GM12873 (cell line): ENCODE results near the gene GRIP1.

Experiments
- CTCF ChIP-seq: IDR thresholded peaks from 2 replicates; pipeline ENCODE4 v1.5.1; 2012; ENCODE audit warnings: low read depth, mild to moderate bottlenecking, moderate library complexity, low read length, control low read depth; ENCODE audit not compliant: insufficient read depth; ENCODE audit errors: missing control alignments

The GRIP1 gene

GRCh38 chr12:66678338-66679275 is at the start of gene GRIP1:
Gene GRIP1, minus strand, starts transcription at chr12:66679076. Its CDS starts 172 bp downstream, at chr12:66678904.
- no peak for TF ChIP-seq CTCF

GRCh38 chr12:66726556-66726955 is 47.7 kb upstream of the GRIP1 start:
- no peak for TF ChIP-seq CTCF

- TF ChIP-seq CTCF = no peak
These were observed 46.2 kb upstream of the GRIP1 start for GRCh38 chr12:66725031-66725430.

GRCh38 chr12:66724616-66725015 is 45.7 kb upstream of the GRIP1 start:
- no peak for TF ChIP-seq CTCF

GRCh38 chr12:66724026-66724425 is 45.1 kb upstream of the GRIP1 start:
- no peak for TF ChIP-seq CTCF

- TF ChIP-seq CTCF = no peak
These were observed 41.0 kb upstream of the GRIP1 start for GRCh38 chr12:66719862-66720261.

GRCh38 chr12:66717036-66717673 is 38.3 kb upstream of the GRIP1 start:
- no peak for TF ChIP-seq CTCF
